Measurements from ENCODE around the gene GNL3.

DNA sequence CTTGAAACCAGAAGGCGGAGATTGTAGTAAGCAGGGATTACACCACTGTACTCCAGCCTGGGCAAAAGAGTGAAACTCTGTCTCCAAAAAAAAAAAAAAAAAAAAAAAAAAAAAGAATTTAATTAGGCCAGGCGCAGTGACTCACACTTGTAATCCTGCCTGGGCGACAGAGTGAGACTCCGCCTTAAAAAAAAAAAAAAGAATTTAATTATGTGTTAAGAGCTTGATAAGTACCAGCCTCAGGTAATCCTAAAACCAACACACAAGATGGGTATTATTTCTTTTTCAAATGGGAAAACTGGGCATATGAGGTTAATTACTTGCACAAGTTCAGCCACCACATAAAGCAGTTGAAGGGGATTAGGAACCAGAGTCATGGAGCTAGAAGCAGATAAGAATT lies 49.2 kb upstream of the GNL3 start:
- TF ChIP-seq CTCF (IDR thresholded peaks at IDR 0.05; ENCODE audit: extremely low read depth in 1 of 2, insufficient read depth in 1 of 2, low read depth in 1 of 2, low read length in 2 of 2) (no peak), POLR2AphosphoS5 (IDR thresholded peaks at IDR 0.05; ENCODE audit: insufficient read depth, low read depth, low read length) (no peak), EZH2 (IDR thresholded peaks at IDR 0.05; ENCODE audit: borderline replicate concordance, low read depth, low read length, severe bottlenecking) (no peak), POLR2A (IDR thresholded peaks at IDR 0.05; ENCODE audit: low read depth, low read length) (no peak), MYC (IDR thresholded peaks at IDR 0.05; ENCODE audit: low read depth, low read length) (no peak)
- TF ChIP-seq, protein P1, sequence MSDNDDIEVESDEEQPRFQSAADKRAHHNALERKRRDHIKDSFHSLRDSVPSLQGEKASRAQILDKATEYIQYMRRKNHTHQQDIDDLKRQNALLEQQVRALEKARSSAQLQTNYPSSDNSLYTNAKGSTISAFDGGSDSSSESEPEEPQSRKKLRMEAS (IDR thresholded peaks at IDR 0.05; ENCODE audit: insufficient read depth, insufficient read length) = no peak

Data from endothelial cell of umbilical vein (primary cell).